ENCODE data around the gene BEND7. TPM values are rescaled to one million over a fixed set of nuclear protein-coding genes. Genes with fewer than 3 reads are reported as not detected.

The BEND7 gene
- polyA plus RNA-seq, 1 experiment: 2.1 TPM

DNA sequence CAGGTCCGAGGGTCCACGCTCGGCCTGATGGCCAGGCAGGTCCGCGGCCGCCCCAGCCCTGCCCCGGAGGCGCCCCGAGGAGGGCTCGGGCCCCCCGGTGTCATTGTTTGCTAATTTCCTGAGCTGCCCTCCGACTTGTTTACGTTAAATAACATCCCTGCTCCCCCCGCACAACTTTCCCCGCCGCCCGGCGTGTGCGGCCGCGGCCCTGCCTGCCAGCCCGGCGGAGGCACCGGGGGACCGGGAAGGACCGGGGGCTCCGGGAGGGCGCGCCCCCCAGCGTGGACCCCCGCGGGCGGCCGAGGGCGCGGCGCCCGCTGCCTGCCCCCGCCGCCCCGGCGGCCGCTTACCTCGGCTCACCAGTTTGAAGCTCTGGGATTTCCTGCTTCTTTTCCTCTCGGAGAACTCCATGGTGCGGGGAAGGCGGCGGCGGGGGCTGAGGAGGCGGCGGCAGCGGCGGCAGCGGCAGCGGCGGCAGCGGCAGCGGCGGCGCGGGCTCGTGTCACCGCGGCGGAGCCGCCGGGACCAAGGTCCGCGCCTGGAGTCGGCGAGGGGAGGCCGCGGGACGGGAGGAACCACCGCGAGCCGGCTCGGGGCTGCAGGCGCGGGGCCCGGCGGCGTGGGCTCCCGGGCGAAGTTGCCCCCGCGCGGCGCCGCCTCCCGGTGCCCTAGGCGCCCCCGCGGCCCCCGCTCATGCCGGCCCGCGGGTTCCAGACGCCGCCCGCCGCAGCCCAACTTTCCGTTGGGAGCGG is 515 bp downstream of the BEND7 start:
- Histone ChIP-seq H3K9me3 (ENCODE audit: control insufficient read depth, insufficient read depth, low read length) (no peaks in the 10 kb centered on the region), H3K4me3 (ENCODE audit: low read depth, low read length) (peak overlapping the region; percentile 49), H3K27me3 (ENCODE audit: control insufficient read depth, insufficient read depth, low read length) (peaks cover 25% of the 10 kb centered on the region), H3K27ac (ENCODE audit: low read depth, low read length) (no peak overlapping the region)
- POLR2A ChIA-PET: interaction anchor here (0.6 kb wide), 1 partner anchor 156 kb away, joined by 3 read pairs; no protein-coding TSS in a partner anchor
- CTCF ChIA-PET: no interaction called here
- TF ChIP-seq, protein P1, sequence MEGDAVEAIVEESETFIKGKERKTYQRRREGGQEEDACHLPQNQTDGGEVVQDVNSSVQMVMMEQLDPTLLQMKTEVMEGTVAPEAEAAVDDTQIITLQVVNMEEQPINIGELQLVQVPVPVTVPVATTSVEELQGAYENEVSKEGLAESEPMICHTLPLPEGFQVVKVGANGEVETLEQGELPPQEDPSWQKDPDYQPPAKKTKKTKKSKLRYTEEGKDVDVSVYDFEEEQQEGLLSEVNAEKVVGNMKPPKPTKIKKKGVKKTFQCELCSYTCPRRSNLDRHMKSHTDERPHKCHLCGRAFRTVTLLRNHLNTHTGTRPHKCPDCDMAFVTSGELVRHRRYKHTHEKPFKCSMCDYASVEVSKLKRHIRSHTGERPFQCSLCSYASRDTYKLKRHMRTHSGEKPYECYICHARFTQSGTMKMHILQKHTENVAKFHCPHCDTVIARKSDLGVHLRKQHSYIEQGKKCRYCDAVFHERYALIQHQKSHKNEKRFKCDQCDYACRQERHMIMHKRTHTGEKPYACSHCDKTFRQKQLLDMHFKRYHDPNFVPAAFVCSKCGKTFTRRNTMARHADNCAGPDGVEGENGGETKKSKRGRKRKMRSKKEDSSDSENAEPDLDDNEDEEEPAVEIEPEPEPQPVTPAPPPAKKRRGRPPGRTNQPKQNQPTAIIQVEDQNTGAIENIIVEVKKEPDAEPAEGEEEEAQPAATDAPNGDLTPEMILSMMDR (IDR thresholded peaks at IDR 0.05; ENCODE audit: low read depth, low read length): no peak
- no peak for DNase-seq (ENCODE audit: low read depth, low spot score)

DNA sequence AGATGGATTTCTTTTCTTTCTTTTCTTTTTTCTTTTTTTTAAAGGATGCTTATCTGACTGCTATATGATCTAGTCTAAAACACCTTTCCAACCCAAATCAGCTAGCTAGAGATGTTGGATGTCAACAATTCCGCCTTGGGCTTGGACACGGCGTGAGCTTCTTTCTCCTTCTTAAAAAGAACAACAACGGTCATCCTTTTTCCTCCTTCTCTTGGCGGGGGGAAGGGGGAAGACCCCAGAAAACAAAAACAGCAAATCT is 1.0 kb downstream of the BEND7 start:
- Histone ChIP-seq H3K9me3 (ENCODE audit: control insufficient read depth, insufficient read depth, low read length) (no peaks in the 10 kb centered on the region), H3K27ac (ENCODE audit: low read depth, low read length) (no peak overlapping the region), H3K27me3 (ENCODE audit: control insufficient read depth, insufficient read depth, low read length) (peaks cover 25% of the 10 kb centered on the region), H3K4me3 (ENCODE audit: low read depth, low read length) (peak overlapping the region; percentile 49)
- TF ChIP-seq, protein P1 (IDR thresholded peaks at IDR 0.05; ENCODE audit: low read depth, low read length): no peak
- DNase-seq (ENCODE audit: low read depth, low spot score): no peak
- POLR2A ChIA-PET: interaction anchor here (0.6 kb wide), 1 partner anchor 155 kb away, joined by 3 read pairs; no protein-coding TSS in a partner anchor
- CTCF ChIA-PET: no interaction called here

DNA sequence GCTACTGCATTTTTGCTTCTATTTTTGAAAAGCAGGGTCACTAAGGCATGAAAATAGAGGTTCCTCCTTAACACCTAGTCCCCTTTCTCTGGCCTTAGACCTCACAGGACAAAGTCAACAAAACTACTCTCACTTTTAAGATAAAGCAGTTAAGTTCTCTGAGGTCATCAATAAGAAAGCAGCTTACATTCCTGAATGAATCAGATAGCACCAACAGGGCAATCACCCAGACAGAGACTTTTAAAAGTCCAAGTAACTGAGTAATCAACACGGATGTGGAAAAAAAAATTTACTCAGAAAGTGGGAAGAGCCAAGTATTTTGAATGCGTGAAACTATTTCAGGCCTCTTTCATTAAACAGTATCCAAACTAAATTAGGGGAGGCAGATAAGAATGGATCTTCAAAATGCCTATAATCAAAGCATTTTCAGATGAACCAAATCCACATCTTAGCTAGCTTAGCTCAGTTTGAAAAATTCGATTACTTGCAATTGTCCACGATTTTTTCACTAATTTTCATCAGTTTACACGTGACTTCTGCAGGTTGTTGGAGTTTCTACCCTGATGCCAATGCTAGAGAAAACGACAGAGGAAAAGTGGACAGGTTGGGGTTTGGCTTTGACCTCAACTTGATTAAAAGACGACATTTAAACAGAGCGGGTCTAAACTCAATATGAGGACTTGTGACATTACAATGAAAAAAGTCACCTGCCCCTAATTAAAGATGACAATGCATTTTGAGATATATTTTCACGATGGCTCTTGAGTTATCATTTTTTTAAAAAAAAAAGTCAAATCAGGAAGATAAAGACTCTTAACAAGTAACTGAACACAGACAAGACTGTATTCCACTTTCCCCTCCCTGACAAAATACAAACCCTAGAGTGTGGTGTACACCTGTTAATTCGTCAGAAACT is 1.6 kb downstream of the BEND7 start:
- H3K27me3 ChIP-seq (ENCODE audit: control insufficient read depth, insufficient read depth, low read length): peaks cover 25% of the 10 kb centered on the region
- DNase-seq (ENCODE audit: low read depth, low spot score): no peak
- H3K27ac ChIP-seq (ENCODE audit: low read depth, low read length): no peak overlapping the region
- H3K4me3 ChIP-seq (ENCODE audit: low read depth, low read length): peak overlapping the region; percentile 49
- POLR2A ChIA-PET: interaction anchor here (0.6 kb wide), 1 partner anchor 155 kb away, joined by 3 read pairs; no protein-coding TSS in a partner anchor
- TF ChIP-seq, protein P1 (IDR thresholded peaks at IDR 0.05; ENCODE audit: low read depth, low read length): no peak
- H3K9me3 ChIP-seq (ENCODE audit: control insufficient read depth, insufficient read depth, low read length): no peaks in the 10 kb centered on the region
- CTCF ChIA-PET: no interaction called here

DNA sequence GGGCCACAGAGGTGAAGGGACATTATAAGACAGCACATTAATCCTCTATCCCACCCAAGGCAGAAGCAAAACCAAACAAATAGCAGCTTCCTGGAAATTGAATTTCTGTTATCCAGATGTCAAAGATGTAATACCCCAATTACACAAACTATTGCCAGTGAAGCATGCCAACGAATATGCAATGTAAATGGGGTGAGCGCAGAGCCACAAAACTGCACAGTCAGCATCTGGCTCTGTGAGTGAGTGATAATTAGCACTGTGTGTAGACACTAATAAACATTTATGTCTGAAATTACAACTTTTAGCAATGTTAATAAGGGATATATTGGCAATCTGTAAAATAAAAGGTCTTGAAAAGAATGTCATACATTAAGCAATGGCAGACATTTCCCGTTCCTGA is 3.2 kb downstream of the BEND7 start:
- no peak for DNase-seq (ENCODE audit: low read depth, low spot score)
- ChIA-PET CTCF (no interaction called here), POLR2A (no interaction called here)
- Histone ChIP-seq H3K27ac (ENCODE audit: low read depth, low read length) (no peak overlapping the region), H3K9me3 (ENCODE audit: control insufficient read depth, insufficient read depth, low read length) (no peaks in the 10 kb centered on the region), H3K27me3 (ENCODE audit: control insufficient read depth, insufficient read depth, low read length) (peaks cover 22% of the 10 kb centered on the region), H3K4me3 (ENCODE audit: low read depth, low read length) (no peak overlapping the region)
- TF ChIP-seq, protein P1 (IDR thresholded peaks at IDR 0.05; ENCODE audit: low read depth, low read length): no peak

DNA sequence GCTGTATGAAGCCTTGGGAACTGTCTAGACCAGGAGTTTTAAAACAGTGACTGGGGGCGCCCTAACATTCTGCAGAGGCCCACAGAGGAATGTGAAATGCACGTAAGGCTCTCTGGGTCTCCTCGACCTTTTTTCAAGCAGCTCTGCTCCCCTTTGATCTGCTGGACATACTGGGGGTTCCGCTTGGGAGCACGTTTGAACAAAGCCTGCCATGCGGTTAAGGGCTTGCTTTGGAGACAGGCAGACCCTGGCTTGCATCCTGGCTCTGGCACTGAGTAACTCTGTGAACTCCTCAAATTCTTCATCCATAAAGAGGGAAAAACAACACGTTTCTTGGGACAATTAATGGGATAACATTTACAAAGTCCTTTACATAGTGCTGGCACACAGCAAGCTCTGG is 7.8 kb downstream of the BEND7 start:
- no peaks in the 10 kb centered on the region for H3K9me3 ChIP-seq (ENCODE audit: control insufficient read depth, insufficient read depth, low read length)
- H3K27me3 ChIP-seq (ENCODE audit: control insufficient read depth, insufficient read depth, low read length): peaks cover 11% of the 10 kb centered on the region
- no peak overlapping the region for H3K4me3 ChIP-seq (ENCODE audit: low read depth, low read length)
- CTCF ChIA-PET: interaction anchor here (0.8 to 1.0 kb wide), 2 partner anchors 35 to 81 kb away, joined by 3 read pairs; no protein-coding TSS in a partner anchor
- TF ChIP-seq, protein P1 (IDR thresholded peaks at IDR 0.05; ENCODE audit: low read depth, low read length): no peak
- DNase-seq (ENCODE audit: low read depth, low spot score): no peak
- POLR2A ChIA-PET: no interaction called here
- H3K27ac ChIP-seq (ENCODE audit: low read depth, low read length): no peak overlapping the region
